GM15510 (cell line): ENCODE results near the gene VWA3B.

Source experiments
- POLR2A ChIP-seq: IDR thresholded peaks from 3 replicates; pipeline ENCODE4 v1.6.1; 2011; ENCODE audit warnings: borderline replicate concordance; ENCODE audit not compliant: insufficient read length; ENCODE audit errors: extremely low read depth

VWA3B gene

DNA sequence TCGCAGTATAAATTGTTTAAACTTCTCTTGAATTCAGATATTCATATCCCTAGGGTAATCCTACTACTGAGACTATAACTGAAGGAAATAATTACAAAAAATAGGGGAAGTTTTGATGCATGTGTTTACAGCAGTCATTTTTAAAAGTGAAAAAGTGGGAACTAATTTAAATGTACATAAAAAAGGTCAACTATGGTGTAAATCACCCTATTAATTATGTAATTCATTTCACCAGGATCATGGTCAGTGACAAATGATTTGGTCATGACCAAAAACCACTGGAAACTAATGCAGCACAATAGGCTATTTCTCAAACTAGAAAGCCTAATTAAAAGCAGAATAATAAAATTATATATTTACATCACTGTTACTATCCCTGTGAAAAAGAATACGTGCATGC lies 254.3 kb downstream of the VWA3B start:
- no peak for TF ChIP-seq POLR2A

DNA sequence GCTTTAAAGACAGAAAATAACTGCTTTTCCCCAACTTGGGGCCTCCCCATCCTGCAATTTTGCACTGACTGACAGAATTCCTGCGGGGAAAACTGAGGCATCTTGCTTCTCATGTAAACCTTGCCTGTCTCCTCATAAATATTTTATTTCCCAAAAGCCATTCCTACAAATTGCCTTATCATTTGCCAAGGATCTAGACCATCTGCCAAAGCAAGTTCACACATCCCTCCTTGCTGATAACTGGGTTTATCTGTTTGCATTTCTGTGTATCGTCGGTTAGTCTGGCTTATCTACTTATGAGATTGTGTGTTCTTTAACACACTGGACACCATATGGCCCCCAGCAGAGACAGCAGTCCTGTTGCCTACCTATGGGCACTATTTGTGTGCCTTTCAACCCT lies 256.3 kb downstream of the VWA3B start:
- no peak for TF ChIP-seq POLR2A

DNA sequence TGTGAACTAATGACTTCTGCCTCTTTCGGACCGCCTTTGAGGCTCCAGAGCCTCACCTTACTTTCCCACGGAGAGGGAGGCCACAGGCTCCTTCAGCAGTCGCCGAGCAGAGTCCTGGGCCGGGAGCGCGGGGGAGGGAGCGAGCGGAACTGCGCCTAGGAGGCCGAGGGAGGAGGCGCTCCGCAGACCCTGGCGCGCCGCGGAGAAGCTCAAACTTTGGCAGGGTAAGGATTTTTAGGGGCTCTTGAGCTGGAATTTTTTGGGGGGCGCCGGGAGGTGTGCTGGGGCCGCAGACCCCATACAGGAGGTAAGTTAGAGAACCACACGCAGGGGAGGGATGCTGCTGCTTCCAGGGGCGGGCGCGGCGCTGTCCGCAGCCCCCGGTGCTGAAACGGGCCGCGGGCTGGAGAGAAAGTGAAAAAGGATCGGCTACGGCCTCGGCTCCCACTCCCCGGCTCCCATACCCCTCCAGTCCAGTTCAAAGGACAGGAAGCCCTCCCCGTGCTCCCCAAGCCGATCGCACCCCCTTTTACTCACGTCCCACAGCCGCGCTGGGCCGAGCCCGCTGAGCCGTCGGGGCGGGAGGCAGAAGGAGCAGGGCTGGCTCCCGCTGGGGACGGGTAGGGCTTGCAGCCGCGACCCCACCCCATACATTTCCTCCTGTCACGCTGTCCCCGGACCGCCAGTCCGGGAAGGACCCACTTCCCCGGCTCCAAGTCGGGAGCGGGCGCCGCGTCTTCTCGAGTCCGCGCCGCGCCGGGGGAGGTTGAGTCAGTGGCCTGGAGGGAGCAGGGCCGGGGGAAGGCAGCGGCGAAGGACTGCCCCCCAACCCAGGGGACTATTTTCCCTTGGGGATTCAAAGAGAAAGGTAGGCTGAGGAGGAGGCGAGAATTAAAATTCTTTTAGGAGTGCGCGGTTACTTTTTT lies 259.6 kb downstream of the VWA3B start, which contains the start of gene CNGA3:
TSS of gene CNGA3 (plus strand) at position 146 of the 926 bp plus-strand sequence. CDS start 23,520 bp downstream, outside the sequence.
- no peak for TF ChIP-seq POLR2A

DNA sequence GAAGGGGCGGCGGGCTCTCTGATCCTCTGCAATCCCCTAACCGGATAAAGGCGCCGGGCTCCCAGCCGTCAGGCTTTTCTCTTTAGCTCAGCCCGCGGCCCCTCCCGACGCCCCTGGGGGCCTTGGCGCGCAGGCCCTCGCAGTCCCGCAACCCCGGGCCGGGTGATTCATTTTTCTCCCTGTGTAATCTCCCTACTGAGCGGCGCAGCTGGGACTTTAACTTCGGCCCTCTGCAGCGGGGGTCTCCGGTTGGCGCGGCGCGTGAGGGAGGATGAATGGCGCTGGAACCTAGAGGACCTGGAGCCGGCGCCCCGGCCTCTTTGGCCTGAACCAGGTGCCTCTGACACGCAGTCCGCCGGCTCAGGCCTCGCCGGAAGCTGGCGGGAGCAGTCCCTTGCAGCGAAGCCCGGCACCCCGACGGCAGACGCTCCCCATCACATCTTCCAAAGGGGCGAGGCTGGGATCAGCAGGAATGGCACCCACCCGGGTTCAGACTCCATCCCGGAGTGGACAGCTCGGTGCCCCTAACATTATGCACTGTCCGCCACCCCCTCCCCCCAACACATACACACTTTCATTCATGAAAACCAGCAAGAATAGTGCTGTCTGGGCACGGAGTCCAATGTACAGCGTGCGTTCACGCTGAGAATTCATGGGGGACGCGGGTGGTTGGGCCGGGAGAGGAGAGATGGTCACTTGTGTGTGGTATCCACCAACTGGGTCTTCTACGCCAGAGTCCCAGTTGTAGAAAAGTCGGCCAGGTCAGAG lies 260.5 kb downstream of the VWA3B start:
- TF ChIP-seq POLR2A = no peak

GRCh38 chr2:98348066-98348561 lies 261.1 kb downstream of the VWA3B start:
- TF ChIP-seq POLR2A = no peak

DNA sequence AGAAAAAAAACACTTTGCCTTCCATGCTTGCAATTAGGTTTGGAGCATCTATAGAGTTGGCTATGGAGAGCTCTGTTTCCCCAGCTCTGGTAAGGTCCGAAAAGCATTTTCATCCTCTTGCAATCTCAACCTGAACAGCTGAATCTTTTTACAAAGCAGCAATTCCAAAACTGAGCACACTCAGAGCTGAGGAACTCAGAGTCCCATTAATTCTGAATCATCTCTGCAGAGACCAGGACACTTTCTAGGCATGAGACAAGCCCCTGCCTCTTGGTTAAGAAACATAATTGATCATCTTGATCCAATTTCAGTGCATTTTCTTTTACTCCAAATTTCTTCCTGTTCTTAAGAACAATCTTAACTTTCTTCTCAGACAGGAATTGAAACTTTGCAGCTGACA lies 263.4 kb downstream of the VWA3B start:
- TF ChIP-seq POLR2A = no peak

DNA sequence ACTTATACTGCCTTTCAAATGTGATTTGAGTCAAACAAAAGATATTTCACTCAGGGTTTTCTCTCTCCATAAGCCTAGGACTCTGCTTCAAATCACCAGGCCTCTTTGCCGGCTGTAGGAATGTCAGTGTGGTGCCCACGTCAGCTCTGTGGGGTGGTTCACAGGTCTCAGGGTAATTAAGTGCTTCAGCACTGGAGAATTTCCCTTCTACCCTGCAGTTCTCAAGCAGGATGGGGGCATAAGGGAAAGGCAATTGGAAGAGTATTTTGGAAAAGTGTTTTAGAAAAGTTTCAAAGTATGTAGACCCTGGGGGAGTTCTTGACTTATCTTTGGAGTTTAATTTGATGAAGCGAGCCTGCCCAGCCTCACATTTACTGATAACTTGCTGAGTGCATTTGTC lies 268.9 kb downstream of the VWA3B start:
- no peak for TF ChIP-seq POLR2A

DNA sequence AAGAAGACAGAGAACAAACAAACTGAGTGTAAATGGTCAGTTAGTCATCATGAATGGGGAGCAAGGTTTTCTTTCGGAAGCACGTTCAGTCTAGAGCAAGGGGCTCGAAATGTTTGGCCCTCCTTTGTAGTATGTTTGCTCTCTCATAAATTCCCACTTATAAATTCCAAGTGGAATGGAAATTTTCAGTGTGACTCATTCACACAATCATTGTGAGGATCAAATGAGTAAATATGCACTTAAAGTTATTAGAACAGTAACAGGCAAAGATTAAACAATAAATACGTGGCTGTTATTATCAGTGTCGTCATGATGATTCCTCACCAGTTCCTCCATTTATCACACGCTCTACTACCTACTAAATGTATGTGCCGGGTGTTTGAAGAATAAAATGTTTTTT lies 269.8 kb downstream of the VWA3B start:
- no peak for TF ChIP-seq POLR2A

GRCh38 chr2:98357849-98358248 lies 270.9 kb downstream of the VWA3B start:
- TF ChIP-seq POLR2A = no peak

- TF ChIP-seq POLR2A = no peak
Observed at GRCh38 chr2:98359986-98360385, 273.0 kb downstream of the VWA3B start.
